Activated CD4-positive, alpha-beta T cell treated with anti-CD3 and anti-CD28 coated beads, Interleukin-2, amount 10 ng/mL, durations not matched to agents 24 days and 14 days (primary cell): ENCODE measurements around the gene ZC3H10. TPM values are rescaled to one million over a fixed set of nuclear protein-coding genes. Genes with fewer than 3 reads are reported as not detected.

Experiments used
- DNase-seq: peaks from one replicate; pipeline ENCODE4 v3.0.0; 2022
- H3K27ac Mint-ChIP-seq: one replicate; pipeline ENCODE4 v1.8.0; 2022; ENCODE audit warnings: mild to moderate bottlenecking, mixed read lengths
- H3K27me3 Mint-ChIP-seq: one replicate; pipeline ENCODE4 v1.8.0; 2022; ENCODE audit warnings: mixed read lengths
- H3K36me3 Mint-ChIP-seq: one replicate; pipeline ENCODE4 v1.8.0; 2022; ENCODE audit warnings: low read depth, mild to moderate bottlenecking, mixed read lengths
- H3K4me1 Mint-ChIP-seq: one replicate; pipeline ENCODE4 v1.8.0; 2021; ENCODE audit warnings: mixed read lengths
- H3K4me3 Mint-ChIP-seq: one replicate; pipeline ENCODE4 v1.8.0; 2022; ENCODE audit warnings: mild to moderate bottlenecking, moderate library complexity, mixed read lengths
- H3K9me3 Mint-ChIP-seq: one replicate; pipeline ENCODE4 v1.8.0; 2021; ENCODE audit warnings: mixed read lengths
- intact Hi-C: fragments of 100-400 bp; cut with micrococcal nuclease; formaldehyde crosslinking; loops from one replicate; pipeline ENCODE4 v1.15.1; 2023
- total RNA-seq: library from RNA; stranded (reverse); gene quantifications from 2 replicates; pipeline ENCODE4 v1.2.3, GENCODE V29; 2022

The ZC3H10 gene
- total RNA-seq, 1 donor from 2014 or later: 11.2 TPM

DNA sequence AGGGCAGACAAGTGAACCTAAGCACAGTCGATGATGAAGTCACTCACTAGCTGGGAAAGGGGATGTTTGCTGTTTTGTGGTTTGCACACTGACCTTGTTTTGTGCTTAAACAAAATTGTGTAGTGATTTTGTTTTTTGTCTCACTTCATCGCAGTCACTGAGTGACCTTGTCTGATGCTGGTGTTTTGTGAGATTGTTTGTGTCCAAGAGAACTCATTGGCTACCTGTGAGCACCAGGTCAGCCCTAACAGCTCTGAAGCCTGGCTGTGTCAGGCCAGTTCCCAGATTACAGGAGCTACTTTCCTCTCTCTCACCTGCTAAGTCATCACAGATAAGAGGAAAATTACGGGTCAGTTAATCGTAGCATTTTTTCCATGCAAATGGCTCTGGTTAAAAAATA is 6.1 kb downstream of the ZC3H10 start:
- DNase-seq: no peak
- Mint-ChIP-seq H3K36me3 (peaks cover 14% of the 10 kb centered on the region), H3K27ac (peak overlapping the region; percentile 22), H3K27me3 (no peaks in the 10 kb centered on the region), H3K4me1 (peaks cover 50% of the 10 kb centered on the region), H3K4me3 (no peak overlapping the region), H3K9me3 (no peaks in the 10 kb centered on the region)
- intact Hi-C loops: loop anchor here (10.0 kb wide), 1 partner anchor 1631 kb away; the partner anchor contains the start of genes CDK4 and MARCHF9

DNA sequence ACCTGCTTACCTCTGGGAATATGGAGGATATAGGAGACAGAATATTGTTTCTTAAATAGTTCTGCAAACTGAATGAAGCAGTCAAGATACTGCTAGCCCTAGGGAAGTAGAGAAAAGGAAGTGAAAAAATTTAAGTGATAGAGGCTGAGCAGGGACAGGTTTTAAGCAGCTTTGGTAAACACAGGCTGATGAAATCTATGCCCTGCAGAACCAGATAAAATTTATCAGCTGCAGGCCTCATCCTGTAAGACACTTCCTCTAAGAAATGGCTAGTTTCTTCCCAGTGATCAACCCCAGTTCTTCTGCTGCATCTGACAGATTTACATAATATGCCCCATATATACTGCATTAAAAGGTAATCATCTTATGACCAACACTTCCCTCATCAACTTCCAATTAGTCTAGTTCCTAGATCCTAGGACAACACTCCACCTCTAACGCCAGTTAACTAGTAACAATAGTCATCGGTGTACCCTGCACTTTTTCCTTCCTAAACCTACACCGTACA is 8.7 kb downstream of the ZC3H10 start:
- intact Hi-C loops: loop anchor here (1.0 to 10.0 kb wide), 7 partner anchors 8 to 1628 kb away; partner anchors contain the start of genes CDK4, MARCHF9, MYL6B and TIMELESS
- H3K4me1 Mint-ChIP-seq: peaks cover 57% of the 10 kb centered on the region
- H3K36me3 Mint-ChIP-seq: peaks cover 31% of the 10 kb centered on the region

DNA sequence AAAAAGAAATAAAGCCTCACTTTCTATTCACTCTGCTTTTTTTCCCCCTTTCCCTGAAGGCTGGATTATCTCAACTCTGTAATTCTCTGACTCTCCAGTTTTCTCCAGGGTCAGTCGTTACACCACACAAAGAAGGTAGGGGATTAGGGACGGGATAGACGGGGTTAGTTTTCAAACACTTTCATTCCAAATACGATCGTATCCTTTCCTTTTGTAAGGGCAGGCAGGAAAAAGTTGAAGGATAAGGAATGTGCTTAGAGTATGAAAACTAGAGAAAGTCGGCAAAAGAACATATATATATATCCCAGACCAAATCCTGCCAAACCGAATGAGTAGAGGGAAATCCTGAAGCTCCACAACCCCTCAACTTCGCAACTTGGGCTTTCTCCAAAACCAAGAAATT is 9.4 kb downstream of the ZC3H10 start:
- Mint-ChIP-seq H3K27me3 (no peaks in the 10 kb centered on the region), H3K4me3 (peak overlapping the region; percentile 98), H3K4me1 (peaks cover 64% of the 10 kb centered on the region), H3K36me3 (peaks cover 36% of the 10 kb centered on the region), H3K9me3 (no peaks in the 10 kb centered on the region), H3K27ac (peak overlapping the region; percentile 94)
- intact Hi-C loops: loop anchor here (2.0 to 10.0 kb wide), 3 partner anchors 129 to 1627 kb away; partner anchors contain the start of genes CDK4, MARCHF9 and TIMELESS
- no peak for DNase-seq

More for the DNA sequence above, 8.7 kb downstream of the ZC3H10 start:
- no peak for DNase-seq
- peak overlapping the region; percentile 94 for H3K27ac Mint-ChIP-seq
- peak overlapping the region; percentile 98 for H3K4me3 Mint-ChIP-seq
- no peaks in the 10 kb centered on the region for H3K9me3 Mint-ChIP-seq
- H3K27me3 Mint-ChIP-seq: no peaks in the 10 kb centered on the region

DNA sequence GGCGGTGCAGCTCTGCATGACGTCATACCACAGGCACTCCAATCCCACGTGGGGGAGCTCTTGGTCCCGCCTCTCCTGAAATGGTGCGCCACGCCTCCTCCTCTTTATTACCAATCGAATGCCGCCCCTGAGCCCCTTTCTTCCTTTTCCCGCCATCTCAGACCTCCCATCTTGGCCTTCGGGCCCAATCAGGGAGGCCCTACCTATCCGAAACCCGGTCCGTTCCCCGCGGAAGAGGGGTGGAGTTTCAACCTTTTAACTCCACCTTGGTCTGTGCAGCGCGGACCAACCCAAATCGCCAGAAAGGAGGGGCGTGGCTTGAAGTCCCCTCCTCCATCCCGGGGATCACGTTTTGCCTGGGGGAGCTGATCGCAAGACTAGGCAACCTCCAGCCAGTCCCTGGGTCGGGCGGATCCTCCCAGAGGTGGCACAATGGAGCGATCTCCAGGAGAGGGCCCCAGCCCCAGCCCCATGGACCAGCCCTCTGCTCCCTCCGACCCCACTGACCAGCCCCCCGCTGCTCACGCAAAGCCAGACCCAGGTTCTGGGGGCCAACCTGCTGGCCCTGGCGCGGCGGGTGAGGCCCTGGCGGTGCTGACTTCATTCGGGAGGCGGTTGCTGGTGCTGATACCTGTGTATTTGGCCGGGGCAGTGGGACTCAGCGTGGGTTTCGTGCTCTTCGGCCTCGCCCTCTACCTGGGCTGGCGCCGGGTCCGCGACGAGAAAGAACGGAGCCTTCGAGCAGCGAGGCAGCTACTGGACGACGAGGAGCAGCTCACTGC is 10.0 kb downstream of the ZC3H10 start, which contains the start of gene ESYT1:
Gene ESYT1 (plus strand): TSS at position 380 of the 782 bp plus-strand sequence. CDS start 53 bp downstream, at position 433.
- peaks cover 65% of the 10 kb centered on the region for H3K4me1 Mint-ChIP-seq
- no peaks in the 10 kb centered on the region for H3K9me3 Mint-ChIP-seq
- peak within 1 kb of the TSS; percentile 98 for H3K4me3 Mint-ChIP-seq
- H3K36me3 Mint-ChIP-seq: peaks cover 39% of the 10 kb centered on the region
- intact Hi-C loops: loop anchor here (2.0 to 10.0 kb wide), 4 partner anchors 129 to 1627 kb away; partner anchors contain the start of genes CDK4, MARCHF9, SPRYD4 and TIMELESS
- peak; percentile 99 for DNase-seq
- no peaks in the 10 kb centered on the region for H3K27me3 Mint-ChIP-seq
- H3K27ac Mint-ChIP-seq: peak within 1 kb of the TSS; percentile 94

DNA sequence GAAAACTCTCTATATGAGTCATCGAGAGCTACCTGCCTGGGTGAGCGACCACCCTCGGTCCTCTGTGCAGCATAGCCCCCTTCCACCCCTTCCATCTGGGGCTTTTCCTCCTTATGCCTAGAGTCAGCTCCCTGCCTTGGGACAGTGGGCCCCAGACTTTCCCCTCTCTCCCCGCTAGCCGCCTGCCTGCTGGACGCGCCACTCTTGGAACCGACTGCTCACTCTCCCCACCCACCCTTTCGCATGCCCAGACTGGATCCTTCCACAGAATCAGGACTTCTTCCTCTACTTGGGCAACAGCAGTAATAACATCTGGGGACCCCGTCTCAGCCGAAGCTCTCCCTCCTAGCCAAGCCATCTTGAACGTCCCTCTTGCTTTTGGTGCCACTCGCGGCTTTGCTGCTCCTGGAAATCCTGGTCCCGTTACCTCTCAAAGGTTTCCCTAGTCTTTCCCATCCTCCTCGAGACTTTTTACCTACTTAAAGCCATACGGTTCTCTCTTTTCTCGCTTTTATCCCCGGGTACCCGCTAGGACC is 10.7 kb downstream of the ZC3H10 start:
- peaks cover 68% of the 10 kb centered on the region for H3K4me1 Mint-ChIP-seq
- H3K27ac Mint-ChIP-seq: peak overlapping the region; percentile 94
- H3K4me3 Mint-ChIP-seq: peak overlapping the region; percentile 98
- no peaks in the 10 kb centered on the region for H3K27me3 Mint-ChIP-seq
- DNase-seq: no peak
- peaks cover 45% of the 10 kb centered on the region for H3K36me3 Mint-ChIP-seq
- intact Hi-C loops: loop anchor here (1.0 to 10.0 kb wide), 4 partner anchors 9 to 1626 kb away; partner anchors contain the start of genes CDK4, MARCHF9, SPRYD4 and TIMELESS
- no peaks in the 10 kb centered on the region for H3K9me3 Mint-ChIP-seq

DNA sequence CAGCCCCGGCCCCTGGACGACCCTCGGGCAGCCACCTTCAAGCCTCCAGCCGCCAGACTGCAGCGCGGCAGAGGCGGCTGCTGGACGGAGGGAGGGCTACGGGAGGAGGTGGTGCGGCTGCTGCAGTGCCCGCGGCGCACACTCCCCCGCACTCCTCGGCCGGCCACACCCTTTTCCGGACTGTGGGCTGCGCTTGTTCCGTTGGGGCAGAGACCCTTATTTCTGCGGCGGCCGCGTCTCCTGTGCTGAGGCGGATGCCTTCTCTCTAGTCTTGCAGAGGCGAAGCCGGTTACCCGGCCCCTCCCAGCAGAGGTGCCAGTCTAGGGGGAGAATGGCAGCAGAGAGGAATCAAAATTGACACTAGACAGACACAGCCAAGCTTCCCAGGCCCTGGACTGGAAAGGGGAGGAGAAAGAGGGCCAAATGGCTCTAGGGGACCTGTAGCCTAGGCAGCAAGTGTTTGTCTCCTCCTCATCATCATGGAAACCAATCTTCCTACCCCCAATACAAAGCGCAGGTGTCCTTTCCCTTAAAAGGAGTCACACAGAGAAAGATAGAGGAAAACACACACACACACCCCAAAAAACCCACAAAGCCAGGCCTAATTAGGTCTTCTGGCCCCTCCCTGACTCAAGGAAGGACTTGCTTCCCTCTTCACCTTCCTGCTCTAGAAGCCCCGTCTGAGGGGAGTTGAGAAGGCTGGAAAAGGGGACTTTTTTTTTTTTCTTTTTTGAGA is 11.3 kb downstream of the ZC3H10 start:
- peak; percentile 94 for DNase-seq
- Mint-ChIP-seq H3K36me3 (peaks cover 52% of the 10 kb centered on the region), H3K9me3 (no peaks in the 10 kb centered on the region), H3K27ac (peak overlapping the region; percentile 94), H3K4me3 (peak overlapping the region; percentile 98), H3K27me3 (no peaks in the 10 kb centered on the region), H3K4me1 (peaks cover 65% of the 10 kb centered on the region)
- intact Hi-C loops: loop anchor here (1.0 to 10.0 kb wide), 4 partner anchors 8 to 1625 kb away; partner anchors contain the start of genes CDK4, MARCHF9, SPRYD4 and TIMELESS

DNA sequence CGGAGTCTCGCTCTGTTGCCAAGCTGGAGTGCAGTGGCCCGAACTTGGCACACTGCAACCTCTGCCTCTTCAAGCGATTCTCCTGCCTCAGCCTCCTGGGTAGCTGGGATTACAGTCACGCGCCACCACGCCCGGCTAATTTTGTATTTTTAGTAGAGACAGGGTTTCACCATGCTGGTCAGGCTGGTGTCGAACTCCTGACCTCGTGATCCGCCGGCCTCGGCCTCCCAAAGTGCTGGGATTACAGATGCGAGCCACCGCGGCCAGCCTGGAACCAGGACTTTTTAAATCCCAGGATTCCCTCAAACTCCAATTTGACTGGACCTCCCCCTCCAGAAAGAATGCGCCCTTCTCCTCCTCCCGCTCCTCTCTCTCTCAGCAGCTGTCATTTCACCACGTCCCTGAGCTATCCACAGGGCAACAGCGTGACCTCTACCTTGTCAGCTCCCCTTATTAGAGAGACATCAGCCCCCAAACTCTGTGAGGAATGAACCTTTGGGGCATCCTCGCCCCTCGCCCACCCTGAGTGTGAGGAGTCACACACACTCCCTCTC is 12.0 kb downstream of the ZC3H10 start:
- Mint-ChIP-seq H3K4me1 (peaks cover 62% of the 10 kb centered on the region), H3K27me3 (no peaks in the 10 kb centered on the region), H3K27ac (peak overlapping the region; percentile 94), H3K36me3 (peaks cover 56% of the 10 kb centered on the region), H3K9me3 (no peaks in the 10 kb centered on the region), H3K4me3 (peak overlapping the region; percentile 98)
- intact Hi-C loops: loop anchor here (1.0 to 10.0 kb wide), 4 partner anchors 7 to 1625 kb away; partner anchors contain the start of genes CDK4, MARCHF9, SPRYD4 and TIMELESS
- no peak for DNase-seq

DNA sequence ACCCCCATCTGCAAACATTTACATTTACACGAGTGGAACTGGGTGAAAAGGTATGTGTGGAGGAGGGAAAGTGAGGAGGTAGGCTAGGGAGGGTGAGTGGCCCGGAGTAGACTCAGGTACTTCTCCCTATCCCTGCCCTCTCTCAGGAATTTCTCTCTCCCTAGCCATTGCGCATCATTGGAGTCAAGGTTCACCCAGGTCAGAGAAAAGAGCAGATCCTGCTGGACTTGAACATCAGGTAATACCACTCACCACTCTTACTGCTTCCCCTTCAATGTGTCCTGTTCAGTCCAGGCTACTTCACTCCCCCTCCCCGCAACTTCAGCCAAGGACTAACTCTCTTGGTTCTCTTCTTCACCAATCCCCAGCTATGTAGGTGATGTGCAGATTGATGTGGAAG is 12.8 kb downstream of the ZC3H10 start:
- peaks cover 59% of the 10 kb centered on the region for H3K4me1 Mint-ChIP-seq
- H3K36me3 Mint-ChIP-seq: peaks cover 57% of the 10 kb centered on the region
- H3K4me3 Mint-ChIP-seq: peak overlapping the region; percentile 98
- DNase-seq: no peak
- no peaks in the 10 kb centered on the region for H3K27me3 Mint-ChIP-seq
- H3K9me3 Mint-ChIP-seq: no peaks in the 10 kb centered on the region
- peak overlapping the region; percentile 46 for H3K27ac Mint-ChIP-seq
- intact Hi-C loops: no loop called here

DNA sequence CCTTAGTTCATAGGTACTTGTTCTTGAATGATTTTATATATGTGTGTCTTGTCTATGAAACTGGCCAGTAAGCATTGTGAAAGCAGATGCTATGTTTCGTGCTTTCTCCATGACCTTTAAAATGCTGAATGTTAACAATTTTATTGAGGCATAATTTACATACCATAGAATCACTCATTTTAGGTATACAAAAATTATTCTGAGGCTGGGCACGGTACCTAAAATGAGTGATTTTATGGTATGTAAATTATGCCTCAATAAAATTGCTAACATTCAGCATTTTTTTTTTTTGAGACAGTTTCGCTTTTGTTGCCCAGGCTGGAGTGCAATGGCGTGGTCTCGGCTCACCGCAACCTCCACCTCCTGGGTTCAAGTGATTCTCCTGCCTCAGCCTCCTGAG is 16.8 kb downstream of the ZC3H10 start:
- intact Hi-C loops: no loop called here
- H3K4me3 Mint-ChIP-seq: no peak overlapping the region
- no peaks in the 10 kb centered on the region for H3K9me3 Mint-ChIP-seq
- H3K27ac Mint-ChIP-seq: no peak overlapping the region
- peaks cover 55% of the 10 kb centered on the region for H3K4me1 Mint-ChIP-seq
- H3K36me3 Mint-ChIP-seq: peaks cover 85% of the 10 kb centered on the region
- H3K27me3 Mint-ChIP-seq: no peaks in the 10 kb centered on the region
- no peak for DNase-seq

DNA sequence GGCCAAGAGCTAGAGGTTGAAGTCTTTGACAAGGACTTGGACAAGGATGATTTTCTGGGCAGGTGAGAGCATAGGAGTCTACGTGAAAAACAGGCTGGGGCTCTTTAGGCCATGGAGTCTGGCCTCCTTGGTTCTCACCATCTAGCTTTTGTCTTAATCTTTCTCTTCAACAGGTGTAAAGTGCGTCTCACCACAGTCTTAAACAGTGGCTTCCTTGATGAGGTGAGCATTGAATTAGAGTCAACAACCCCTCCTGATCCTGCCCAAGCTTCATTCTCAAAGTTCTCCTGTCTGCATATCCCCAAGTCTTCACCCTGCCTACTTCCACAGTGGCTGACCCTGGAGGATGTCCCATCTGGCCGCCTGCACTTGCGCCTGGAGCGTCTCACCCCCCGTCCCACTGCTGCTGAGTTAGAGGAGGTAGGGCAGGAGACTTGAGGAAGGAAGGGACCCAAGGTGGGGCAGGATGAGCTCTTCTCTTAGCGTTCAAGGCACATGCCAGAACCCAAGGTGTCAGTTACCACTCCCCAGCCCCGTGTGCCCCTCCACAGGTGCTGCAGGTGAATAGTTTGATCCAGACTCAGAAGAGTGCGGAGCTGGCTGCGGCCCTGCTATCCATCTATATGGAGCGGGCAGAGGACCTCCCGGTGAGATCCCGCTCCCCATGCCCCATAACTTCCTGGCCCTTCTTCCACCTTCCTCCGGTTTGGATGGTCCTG is 19.9 kb downstream of the ZC3H10 start:
- peaks cover 81% of the 10 kb centered on the region for H3K36me3 Mint-ChIP-seq
- no peaks in the 10 kb centered on the region for H3K27me3 Mint-ChIP-seq
- H3K4me3 Mint-ChIP-seq: peak overlapping the region; percentile 30
- no peak for DNase-seq
- H3K9me3 Mint-ChIP-seq: no peaks in the 10 kb centered on the region
- peaks cover 50% of the 10 kb centered on the region for H3K4me1 Mint-ChIP-seq
- H3K27ac Mint-ChIP-seq: peak overlapping the region; percentile 80
- intact Hi-C loops: loop anchor here (1.0 kb wide), 1 partner anchor 9 kb away; no protein-coding TSS in a partner anchor

DNA sequence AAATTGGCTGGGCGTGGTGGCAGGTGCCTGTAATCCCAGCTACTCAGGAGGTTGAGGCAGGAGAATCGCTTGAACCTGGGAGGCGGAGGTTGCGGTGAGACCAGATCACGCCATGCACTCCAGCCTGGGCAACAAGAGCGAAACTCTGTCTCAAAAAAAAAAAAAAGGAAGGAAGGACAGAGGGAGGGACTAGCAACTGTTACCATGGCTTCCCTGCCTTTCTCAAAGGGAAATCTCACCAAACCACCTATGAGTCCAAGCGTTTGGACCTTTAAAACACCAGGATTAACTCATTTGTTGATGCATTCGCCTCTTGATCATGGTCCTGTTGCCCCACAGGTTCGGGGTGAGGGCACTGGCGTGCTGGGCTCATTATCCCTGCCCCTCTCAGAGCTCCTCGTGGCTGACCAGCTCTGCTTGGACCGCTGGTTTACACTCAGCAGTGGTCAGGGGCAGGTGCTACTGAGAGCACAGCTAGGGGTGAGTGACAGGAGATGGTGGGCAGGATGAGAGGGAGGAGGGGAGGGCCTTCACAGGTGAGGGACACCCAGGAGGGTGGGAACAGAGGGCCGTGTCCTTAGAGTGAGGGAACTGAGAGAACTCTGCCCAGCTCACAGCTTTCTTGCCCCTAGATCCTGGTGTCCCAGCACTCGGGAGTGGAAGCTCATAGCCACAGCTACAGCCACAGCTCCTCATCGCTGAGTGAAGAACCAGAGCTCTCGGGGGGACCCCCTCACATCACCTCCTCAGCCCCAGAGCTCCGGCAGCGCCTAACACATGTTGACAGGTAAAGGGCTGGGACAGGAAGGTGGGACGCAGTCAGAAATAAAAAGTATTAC is 24.1 kb downstream of the ZC3H10 start:
- Mint-ChIP-seq H3K36me3 (peaks cover 74% of the 10 kb centered on the region), H3K4me3 (no peak overlapping the region), H3K27ac (no peak overlapping the region), H3K27me3 (no peaks in the 10 kb centered on the region), H3K9me3 (no peaks in the 10 kb centered on the region), H3K4me1 (peaks cover 37% of the 10 kb centered on the region)
- no peak for DNase-seq
- intact Hi-C loops: no loop called here

DNA sequence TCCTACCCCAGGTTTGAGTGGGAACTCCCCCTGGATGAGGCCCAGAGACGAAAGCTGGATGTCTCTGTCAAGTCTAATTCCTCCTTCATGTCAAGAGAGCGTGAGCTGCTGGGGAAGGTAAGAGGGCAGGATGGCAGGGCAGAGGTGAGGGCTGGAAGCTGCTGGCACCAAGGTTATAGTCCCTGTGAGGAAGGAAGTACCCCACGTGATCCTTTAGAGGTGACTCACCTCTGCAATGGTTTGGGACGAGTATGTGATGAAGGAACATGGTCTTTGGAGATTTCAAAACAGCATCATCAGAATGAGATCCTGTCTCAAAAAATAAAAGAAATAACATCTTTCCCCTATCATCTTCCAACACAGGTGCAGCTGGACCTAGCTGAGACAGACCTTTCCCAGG is 25.2 kb downstream of the ZC3H10 start:
- H3K4me1 Mint-ChIP-seq: peaks cover 30% of the 10 kb centered on the region
- peak overlapping the region; percentile 80 for H3K27ac Mint-ChIP-seq
- DNase-seq: no peak
- no peak overlapping the region for H3K4me3 Mint-ChIP-seq
- H3K27me3 Mint-ChIP-seq: no peaks in the 10 kb centered on the region
- intact Hi-C loops: no loop called here
- peaks cover 64% of the 10 kb centered on the region for H3K36me3 Mint-ChIP-seq
- no peaks in the 10 kb centered on the region for H3K9me3 Mint-ChIP-seq
